Keratinocyte (primary cell): ENCODE measurements around the gene SERP2. TPM values are rescaled to one million over a fixed set of nuclear protein-coding genes. Genes with fewer than 3 reads are reported as not detected.

ENCODE experiments used
- DNase-seq: peaks from one replicate; pipeline ENCODE4 v3.0.0-alpha.2; 2011; ENCODE audit warnings: low read depth, missing footprints, low spot score
- FAIRE-seq: peaks from 2 replicates; lab custom pipeline; 2011; peaks lifted over from hg19 to GRCh38; lab: Jason Lieb, UNC
- H2AFZ ChIP-seq: 2 replicates; pipeline ENCODE4 v1.6.0; 2012; ENCODE audit warnings: low read length, control low read depth, inconsistent platforms; ENCODE audit not compliant: control insufficient read depth
- H3K27ac ChIP-seq: 2 replicates; pipeline ENCODE4 v1.5.1; 2011; ENCODE audit warnings: low read length; ENCODE audit not compliant: control insufficient read depth, insufficient read depth
- H3K27me3 ChIP-seq: 3 replicates; pipeline ENCODE4 v1.6.0; 2011; ENCODE audit warnings: low read length; ENCODE audit not compliant: control insufficient read depth, insufficient read depth; ENCODE audit errors: extremely low read depth
- H3K36me3 ChIP-seq, 2 experiments: 2 replicates in 1 of 2; 3 replicates in 1 of 2; pipeline ENCODE4 v1.5.1; 2011; ENCODE audit warnings: low read length in 2 of 2, mild to moderate bottlenecking in 1 of 2; ENCODE audit not compliant: control insufficient read depth in 2 of 2, insufficient read depth in 2 of 2; ENCODE audit errors: extremely low read depth in 1 of 2
- H3K4me1 ChIP-seq: 3 replicates; pipeline ENCODE4 v1.5.1; 2011; ENCODE audit warnings: low read length; ENCODE audit not compliant: control insufficient read depth, insufficient read depth; ENCODE audit errors: extremely low read depth
- H3K4me2 ChIP-seq: 3 replicates; pipeline ENCODE4 v1.6.0; 2011; ENCODE audit warnings: low read depth, low read length; ENCODE audit not compliant: control insufficient read depth, insufficient read depth; ENCODE audit errors: extremely low read depth
- H3K4me3 ChIP-seq, 3 experiments: fragments of 200-600 bp in 1 of 3; sonication (generic) in 1 of 3; 2 replicates in 2 of 3; 3 replicates in 1 of 3; pipeline ENCODE4 v1.5.1; 2011 to 2016; ENCODE audit warnings: low read length in 3 of 3, mild to moderate bottlenecking in 3 of 3, control low read depth in 2 of 3, inconsistent platforms in 1 of 3, low read depth in 1 of 3, mixed read lengths in 1 of 3, mixed run types in 1 of 3, moderate library complexity in 1 of 3; ENCODE audit not compliant: control insufficient read depth in 2 of 3, insufficient read depth in 2 of 3; ENCODE audit errors: extremely low read depth in 1 of 3
- H3K79me2 ChIP-seq: 2 replicates; pipeline ENCODE4 v1.6.0; 2012; ENCODE audit warnings: low read length; ENCODE audit not compliant: control insufficient read depth, insufficient read depth
- H3K9ac ChIP-seq: 3 replicates; pipeline ENCODE4 v1.6.0; 2011; ENCODE audit warnings: low read length; ENCODE audit not compliant: control insufficient read depth, insufficient read depth; ENCODE audit errors: extremely low read depth
- H3K9me1 ChIP-seq: 3 replicates; pipeline ENCODE4 v1.6.0; 2011; ENCODE audit warnings: low read length; ENCODE audit not compliant: control insufficient read depth, insufficient read depth; ENCODE audit errors: extremely low read depth
- H3K9me3 ChIP-seq: 2 replicates; pipeline ENCODE4 v1.5.1; 2012; ENCODE audit warnings: low read depth, low read length; ENCODE audit not compliant: control insufficient read depth
- H4K20me1 ChIP-seq: 3 replicates; pipeline ENCODE4 v1.6.0; 2011; ENCODE audit warnings: low read length; ENCODE audit not compliant: control insufficient read depth, insufficient read depth; ENCODE audit errors: extremely low read depth
- CTCF ChIP-seq, 3 experiments: IDR thresholded peaks in 1 of 3; conservative IDR thresholded peaks in 1 of 3; optimal IDR thresholded peaks in 1 of 3; 2 replicates in 2 of 3; 3 replicates in 1 of 3; pipeline versions ENCODE3 to v1.5.1; 2011; ENCODE audit warnings: low read length in 3 of 3, mild to moderate bottlenecking in 3 of 3, moderate library complexity in 2 of 3, control low read depth in 1 of 3, inconsistent platforms in 1 of 3; ENCODE audit not compliant: insufficient read depth in 2 of 3; ENCODE audit errors: extremely low read depth in 1 of 3
- EZH2 ChIP-seq: IDR thresholded peaks from one replicate; pipeline ENCODE4 v1.6.1; 2012; ENCODE audit warnings: inconsistent platforms, mild to moderate bottlenecking, low read length, moderate library complexity
- dilution Hi-C: fragments of 300-500 bp; cut with MboI; formaldehyde crosslinking; loops from one replicate; pipeline ENCODE4 v1.7.0; 2020; ENCODE audit warnings: low sequenced_read_pairs; ENCODE audit not compliant: extremely low pct_ligation_motif_present
- polyA plus RNA-seq, 5 experiments: library from polyadenylated mRNA; depleted of rRNA in 3 of 5; stranded (reverse) in 3 of 5; stranded (forward) in 1 of 5; unstranded in 1 of 5; fragments of >200 nt; gene quantifications; 1 replicate in 1 of 5; 2 replicates in 3 of 5; 3 replicates in 1 of 5; pipeline versions ENCODE4 v1.2.1 to v1.2.3, GENCODE V29; 2011 to 2012; ENCODE audit warnings: missing spikeins in 2 of 5, low read depth in 1 of 5, low replicate concordance in 1 of 5

Gene SERP2
- polyA plus RNA-seq, 1 donor (not counting 4 experiments of a cell fraction or from before 2014, with no cell fraction given), result 0.45 TPM

DNA sequence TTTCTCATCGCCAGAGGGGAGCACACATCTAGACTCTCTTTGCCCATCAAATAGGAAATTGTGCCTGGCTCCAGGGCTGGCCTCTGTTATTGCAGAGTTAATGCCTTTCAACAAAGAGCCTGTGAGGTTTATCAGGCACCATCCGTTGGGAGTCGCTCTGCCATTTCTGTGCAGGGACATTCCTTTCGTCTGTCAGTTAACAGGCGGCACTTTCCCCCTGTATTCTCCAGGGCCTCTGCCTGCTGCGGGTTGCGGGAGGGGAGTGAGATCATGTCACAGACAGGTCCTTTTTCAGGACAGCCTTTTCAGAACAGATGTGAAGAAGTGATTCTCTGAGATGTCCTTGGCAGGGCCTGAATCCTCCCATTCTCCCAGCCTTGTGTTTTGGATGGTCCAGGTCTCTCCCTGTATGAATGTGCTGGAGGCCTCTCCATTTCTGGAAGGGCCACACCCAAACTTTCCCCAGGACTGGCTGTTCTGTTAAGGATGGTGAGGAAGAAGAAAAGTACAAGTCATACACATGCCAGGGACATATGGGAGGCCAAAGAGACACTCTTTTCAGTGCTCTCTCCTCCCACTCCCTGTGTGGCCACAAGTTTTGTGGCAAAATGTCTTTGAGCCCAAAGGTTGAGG is 14.9 kb downstream of the SERP2 start:
- no peaks in the 10 kb centered on the region for H3K79me2 ChIP-seq
- no peak overlapping the region for H3K27ac ChIP-seq
- FAIRE-seq (no peak), DNase-seq (no peak)
- H3K4me2 ChIP-seq, result no peak overlapping the region
- H3K4me1 ChIP-seq, result no peaks in the 10 kb centered on the region
- H4K20me1 ChIP-seq, result no peaks in the 10 kb centered on the region
- dilution Hi-C loops, result no loop called here
- H3K9me1 ChIP-seq, result no peaks in the 10 kb centered on the region
- H3K27me3 ChIP-seq, result no peaks in the 10 kb centered on the region
- no peak overlapping the region for H3K4me3 ChIP-seq
- TF ChIP-seq EZH2 (no peak), CTCF (optimal IDR thresholded peaks at IDR 0.05 in 1 of 3, IDR thresholded peaks at IDR 0.05 in 1 of 3, conservative IDR thresholded peaks at IDR 0.05 in 1 of 3; ENCODE audit: extremely low read depth in 1 of 3, insufficient read depth in 2 of 3, low read length in 3 of 3) (no peak)
- no peak overlapping the region for H3K9ac ChIP-seq
- no peaks in the 10 kb centered on the region for H3K9me3 ChIP-seq
- no peak overlapping the region for H2AFZ ChIP-seq
- no peaks in the 10 kb centered on the region for H3K36me3 ChIP-seq

DNA sequence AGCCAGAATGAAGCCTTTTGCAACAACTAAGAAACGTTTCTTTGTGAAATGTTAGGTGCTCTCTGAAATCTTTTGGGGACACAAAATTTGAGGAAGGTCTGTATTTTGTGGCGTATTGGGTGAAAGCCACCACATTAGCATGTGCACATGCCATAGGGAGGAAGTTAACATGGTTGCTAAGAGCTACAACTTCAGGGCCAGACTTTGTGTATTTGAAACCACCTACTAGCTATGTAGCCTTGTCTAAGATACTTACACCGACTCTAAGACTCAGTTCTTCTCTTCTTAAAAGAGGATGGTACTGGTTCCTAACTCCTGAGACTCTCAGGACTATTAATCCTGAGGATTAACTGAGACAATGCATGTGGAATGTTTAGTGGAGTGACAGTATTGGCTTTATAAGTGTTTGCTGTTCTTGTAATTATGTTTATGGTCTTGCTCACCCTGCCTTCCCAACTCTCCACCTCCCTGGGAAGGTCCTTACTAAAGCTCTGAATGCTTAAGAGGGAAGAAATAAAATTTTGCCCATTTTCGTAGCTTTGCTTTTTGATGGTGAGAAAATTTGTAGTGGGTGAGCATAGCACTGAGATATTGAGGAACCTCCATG is 15.5 kb downstream of the SERP2 start:
- no peaks in the 10 kb centered on the region for H3K79me2 ChIP-seq
- dilution Hi-C loops, result no loop called here
- no peak overlapping the region for H3K9ac ChIP-seq
- no peaks in the 10 kb centered on the region for H3K27me3 ChIP-seq
- H3K4me2 ChIP-seq, result no peak overlapping the region
- FAIRE-seq (no peak), DNase-seq (no peak)
- no peaks in the 10 kb centered on the region for H3K36me3 ChIP-seq
- no peak overlapping the region for H2AFZ ChIP-seq
- H3K27ac ChIP-seq, result no peak overlapping the region
- no peak overlapping the region for H3K4me3 ChIP-seq
- H3K4me1 ChIP-seq, result no peaks in the 10 kb centered on the region
- H3K9me3 ChIP-seq, result no peaks in the 10 kb centered on the region
- TF ChIP-seq EZH2 (no peak), CTCF (optimal IDR thresholded peaks at IDR 0.05 in 1 of 3, IDR thresholded peaks at IDR 0.05 in 1 of 3, conservative IDR thresholded peaks at IDR 0.05 in 1 of 3; ENCODE audit: extremely low read depth in 1 of 3, insufficient read depth in 2 of 3, low read length in 3 of 3) (no peak)
- no peaks in the 10 kb centered on the region for H3K9me1 ChIP-seq
- no peaks in the 10 kb centered on the region for H4K20me1 ChIP-seq
